Neural progenitor cell (in vitro differentiated cells): ENCODE measurements around the gene PPP2R2C.

Source experiments
- CTCF ChIP-seq: fragments of 200-600 bp; sonication (generic); IDR thresholded peaks from 2 replicates; pipeline ENCODE4 v1.5.1; 2017; ENCODE audit warnings: antibody characterized with exemption, mild to moderate bottlenecking
- EZH2phosphoT487 ChIP-seq: fragments of 200-600 bp; sonication (generic); IDR thresholded peaks from 2 replicates; pipeline ENCODE4 v1.6.1; 2017; ENCODE audit warnings: antibody characterized with exemption

- TF ChIP-seq CTCF: no peak
- TF ChIP-seq EZH2phosphoT487: no peak
These were observed 96.7 kb downstream of the PPP2R2C start for GRCh38 chr4:6375620-6376295.
